Neural cell (in vitro differentiated cells): ENCODE data around the gene UBTF. TPM values are rescaled to one million over a fixed set of nuclear protein-coding genes. Genes with fewer than 3 reads are reported as not detected.

Experiments used
- H2AFZ ChIP-seq: fragments of 200-600, 300-800 bp; sonication (generic), shearing (Covaris generic); 2 replicates; pipeline ENCODE4 v1.6.0; 2014; ENCODE audit warnings: low read depth, mild to moderate bottlenecking, antibody characterized with exemption, low read length, moderate library complexity
- H3F3A ChIP-seq: fragments of 200-600 bp; shearing (Covaris generic); 2 replicates; pipeline ENCODE4 v1.6.1; 2016; ENCODE audit warnings: mild to moderate bottlenecking, moderate library complexity, mixed read lengths, antibody characterized with exemption, low read length; ENCODE audit not compliant: insufficient read depth, poor library complexity, severe bottlenecking
- H3K27ac ChIP-seq: fragments of 200-600, 300-800 bp; sonication (generic), shearing (Covaris generic); 2 replicates; pipeline ENCODE4 v1.5.1; 2014; ENCODE audit warnings: mild to moderate bottlenecking, low read length, moderate library complexity
- H3K27me3 ChIP-seq: fragments of 300-800, 200-600 bp; sonication (generic), shearing (Covaris generic); 2 replicates; pipeline ENCODE4 v1.6.0; 2014; ENCODE audit warnings: mild to moderate bottlenecking, low read depth, low read length, moderate library complexity; ENCODE audit not compliant: insufficient read depth
- H3K36me3 ChIP-seq: fragments of 300-800, 200-600 bp; sonication (generic), shearing (Covaris generic); 2 replicates; pipeline ENCODE4 v1.5.1; 2014; ENCODE audit warnings: mild to moderate bottlenecking, antibody characterized with exemption, low read length, moderate library complexity; ENCODE audit not compliant: insufficient read depth
- H3K4me2 ChIP-seq: fragments of 300-800, 200-600 bp; sonication (generic), shearing (Covaris generic); 2 replicates; pipeline ENCODE4 v1.6.0; 2014; ENCODE audit warnings: mild to moderate bottlenecking, low read length
- H3K4me3 ChIP-seq: fragments of 300-800, 200-600 bp; sonication (generic), shearing (Covaris generic); 2 replicates; pipeline ENCODE4 v1.5.1; 2014; ENCODE audit warnings: mild to moderate bottlenecking, low read length, moderate library complexity
- H3K79me2 ChIP-seq: fragments of 200-600 bp; shearing (Covaris generic); replicated peaks from 2 replicates; pipeline ENCODE4 v1.6.0; 2014; ENCODE audit warnings: mild to moderate bottlenecking, low read length, moderate library complexity; ENCODE audit not compliant: insufficient read depth
- H3K9ac ChIP-seq: fragments of 300-800, 200-600 bp; sonication (generic), shearing (Covaris generic); 2 replicates; pipeline ENCODE4 v1.6.1; 2016; ENCODE audit warnings: mild to moderate bottlenecking, low read length, mixed read lengths
- H3K9me2 ChIP-seq: fragments of 200-600 bp; shearing (Covaris generic); 2 replicates; pipeline ENCODE4 v1.6.1; 2016; ENCODE audit warnings: mild to moderate bottlenecking, low read length, mixed read lengths; ENCODE audit not compliant: insufficient read depth
- H3K9me3 ChIP-seq: fragments of 200-600, 300-800 bp; sonication (generic), shearing (Covaris generic); 2 replicates; pipeline ENCODE4 v1.6.1; 2016; ENCODE audit warnings: mild to moderate bottlenecking, mixed run types, low read length, moderate library complexity, mixed read lengths
- H4K20me1 ChIP-seq: fragments of 200-600 bp; shearing (Covaris generic); 2 replicates; pipeline ENCODE4 v1.6.1; 2016; ENCODE audit warnings: mild to moderate bottlenecking, mixed run types; ENCODE audit not compliant: insufficient read depth
- EP300 ChIP-seq: fragments of 450-650 bp; conservative IDR thresholded peaks from 2 replicates; pipeline ENCODE4 v1.6.1; 2014; ENCODE audit warnings: antibody characterized with exemption, mild to moderate bottlenecking, moderate library complexity; ENCODE audit not compliant: poor library complexity, severe bottlenecking
- EZH2 ChIP-seq: fragments of 200-600, 300-800 bp; shearing (Covaris generic), sonication (generic); IDR thresholded peaks from 2 replicates; pipeline ENCODE4 v1.6.1; 2014; ENCODE audit warnings: antibody characterized with exemption, low read length, borderline replicate concordance, mild to moderate bottlenecking; ENCODE audit not compliant: insufficient read depth, poor library complexity, severe bottlenecking
- MXI1 ChIP-seq: fragments of 450-650 bp; conservative IDR thresholded peaks from 2 replicates; pipeline ENCODE4 v1.6.1; 2014; ENCODE audit warnings: antibody characterized with exemption, mild to moderate bottlenecking; ENCODE audit not compliant: poor library complexity, severe bottlenecking
- POLR2AphosphoS5 ChIP-seq: IDR thresholded peaks from 2 replicates; pipeline ENCODE4 v1.6.1; 2012
- RAD21 ChIP-seq: fragments of 450-650 bp; conservative IDR thresholded peaks from 2 replicates; pipeline ENCODE4 v1.6.1; 2014; ENCODE audit warnings: antibody characterized with exemption, mild to moderate bottlenecking, moderate library complexity
- SMC3 ChIP-seq: fragments of 450-650 bp; conservative IDR thresholded peaks from 2 replicates; pipeline ENCODE4 v1.6.1; 2014; ENCODE audit warnings: antibody characterized with exemption, mild to moderate bottlenecking, moderate library complexity; ENCODE audit not compliant: poor library complexity
- TAF1 ChIP-seq: IDR thresholded peaks from 2 replicates; pipeline ENCODE4 v1.6.1; 2012; ENCODE audit warnings: low read depth
- polyA plus RNA-seq: library from polyadenylated mRNA; depleted of rRNA; stranded (reverse); fragments of >200 nt; gene quantifications from 2 replicates; pipeline ENCODE4 v1.2.3, GENCODE V29; 2014
- TF ChIP-seq, protein P1 (sequence below): IDR thresholded peaks from 2 replicates; pipeline ENCODE4 v1.6.1; 2012; ENCODE audit warnings: borderline replicate concordance
- TF ChIP-seq, protein P2 (sequence below): fragments of 450-650 bp; IDR thresholded peaks from 2 replicates; pipeline ENCODE4 v1.5.1; 2014; ENCODE audit warnings: antibody characterized with exemption, mild to moderate bottlenecking, moderate library complexity; ENCODE audit not compliant: poor library complexity, severe bottlenecking

Gene UBTF
- polyA plus RNA-seq, 1 donor from 2014 or later = 73.8 TPM

DNA sequence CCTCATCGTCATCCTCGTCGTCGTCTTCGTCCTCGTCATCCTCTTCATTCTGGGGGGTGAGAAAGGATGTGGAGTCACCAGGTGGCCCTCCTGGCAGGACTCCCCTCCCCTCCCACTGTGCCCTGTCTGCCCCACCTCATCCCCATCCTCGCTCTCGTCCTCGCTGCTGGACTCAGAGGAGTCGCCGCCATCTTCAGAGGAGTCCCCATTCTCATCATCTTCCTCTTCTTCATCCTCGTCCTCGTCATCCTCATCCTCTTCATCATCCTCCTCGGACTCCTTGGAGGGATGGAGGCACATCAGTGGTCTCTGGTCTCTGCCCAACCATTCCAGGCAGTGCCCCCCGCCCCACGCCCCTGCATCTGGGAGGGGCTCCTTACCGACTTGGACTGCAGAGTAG lies 12.2 kb downstream of the UBTF start:
- H3K36me3 ChIP-seq = no peaks in the 10 kb centered on the region
- no peaks in the 10 kb centered on the region for H3K79me2 ChIP-seq
- H3K27ac ChIP-seq = no peak overlapping the region
- H2AFZ ChIP-seq = no peak overlapping the region
- no peak overlapping the region for H3K4me3 ChIP-seq
- no peak overlapping the region for H3K9ac ChIP-seq
- H3K9me3 ChIP-seq = no peaks in the 10 kb centered on the region
- no peaks in the 10 kb centered on the region for H3K9me2 ChIP-seq
- H3K4me2 ChIP-seq = no peak overlapping the region
- no peaks in the 10 kb centered on the region for H3F3A ChIP-seq
- H3K27me3 ChIP-seq = no peaks in the 10 kb centered on the region
- TF ChIP-seq EZH2 = no peak
- TF ChIP-seq, protein P1, sequence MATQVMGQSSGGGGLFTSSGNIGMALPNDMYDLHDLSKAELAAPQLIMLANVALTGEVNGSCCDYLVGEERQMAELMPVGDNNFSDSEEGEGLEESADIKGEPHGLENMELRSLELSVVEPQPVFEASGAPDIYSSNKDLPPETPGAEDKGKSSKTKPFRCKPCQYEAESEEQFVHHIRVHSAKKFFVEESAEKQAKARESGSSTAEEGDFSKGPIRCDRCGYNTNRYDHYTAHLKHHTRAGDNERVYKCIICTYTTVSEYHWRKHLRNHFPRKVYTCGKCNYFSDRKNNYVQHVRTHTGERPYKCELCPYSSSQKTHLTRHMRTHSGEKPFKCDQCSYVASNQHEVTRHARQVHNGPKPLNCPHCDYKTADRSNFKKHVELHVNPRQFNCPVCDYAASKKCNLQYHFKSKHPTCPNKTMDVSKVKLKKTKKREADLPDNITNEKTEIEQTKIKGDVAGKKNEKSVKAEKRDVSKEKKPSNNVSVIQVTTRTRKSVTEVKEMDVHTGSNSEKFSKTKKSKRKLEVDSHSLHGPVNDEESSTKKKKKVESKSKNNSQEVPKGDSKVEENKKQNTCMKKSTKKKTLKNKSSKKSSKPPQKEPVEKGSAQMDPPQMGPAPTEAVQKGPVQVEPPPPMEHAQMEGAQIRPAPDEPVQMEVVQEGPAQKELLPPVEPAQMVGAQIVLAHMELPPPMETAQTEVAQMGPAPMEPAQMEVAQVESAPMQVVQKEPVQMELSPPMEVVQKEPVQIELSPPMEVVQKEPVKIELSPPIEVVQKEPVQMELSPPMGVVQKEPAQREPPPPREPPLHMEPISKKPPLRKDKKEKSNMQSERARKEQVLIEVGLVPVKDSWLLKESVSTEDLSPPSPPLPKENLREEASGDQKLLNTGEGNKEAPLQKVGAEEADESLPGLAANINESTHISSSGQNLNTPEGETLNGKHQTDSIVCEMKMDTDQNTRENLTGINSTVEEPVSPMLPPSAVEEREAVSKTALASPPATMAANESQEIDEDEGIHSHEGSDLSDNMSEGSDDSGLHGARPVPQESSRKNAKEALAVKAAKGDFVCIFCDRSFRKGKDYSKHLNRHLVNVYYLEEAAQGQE = no peak
- TF ChIP-seq, protein P2, sequence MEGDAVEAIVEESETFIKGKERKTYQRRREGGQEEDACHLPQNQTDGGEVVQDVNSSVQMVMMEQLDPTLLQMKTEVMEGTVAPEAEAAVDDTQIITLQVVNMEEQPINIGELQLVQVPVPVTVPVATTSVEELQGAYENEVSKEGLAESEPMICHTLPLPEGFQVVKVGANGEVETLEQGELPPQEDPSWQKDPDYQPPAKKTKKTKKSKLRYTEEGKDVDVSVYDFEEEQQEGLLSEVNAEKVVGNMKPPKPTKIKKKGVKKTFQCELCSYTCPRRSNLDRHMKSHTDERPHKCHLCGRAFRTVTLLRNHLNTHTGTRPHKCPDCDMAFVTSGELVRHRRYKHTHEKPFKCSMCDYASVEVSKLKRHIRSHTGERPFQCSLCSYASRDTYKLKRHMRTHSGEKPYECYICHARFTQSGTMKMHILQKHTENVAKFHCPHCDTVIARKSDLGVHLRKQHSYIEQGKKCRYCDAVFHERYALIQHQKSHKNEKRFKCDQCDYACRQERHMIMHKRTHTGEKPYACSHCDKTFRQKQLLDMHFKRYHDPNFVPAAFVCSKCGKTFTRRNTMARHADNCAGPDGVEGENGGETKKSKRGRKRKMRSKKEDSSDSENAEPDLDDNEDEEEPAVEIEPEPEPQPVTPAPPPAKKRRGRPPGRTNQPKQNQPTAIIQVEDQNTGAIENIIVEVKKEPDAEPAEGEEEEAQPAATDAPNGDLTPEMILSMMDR = no peak
- no peak for TF ChIP-seq POLR2AphosphoS5
- no peak for TF ChIP-seq TAF1
- no peak for TF ChIP-seq EP300
- TF ChIP-seq MXI1 = no peak
- no peak for TF ChIP-seq RAD21
- no peak for TF ChIP-seq SMC3
- H4K20me1 ChIP-seq = no peaks in the 10 kb centered on the region

DNA sequence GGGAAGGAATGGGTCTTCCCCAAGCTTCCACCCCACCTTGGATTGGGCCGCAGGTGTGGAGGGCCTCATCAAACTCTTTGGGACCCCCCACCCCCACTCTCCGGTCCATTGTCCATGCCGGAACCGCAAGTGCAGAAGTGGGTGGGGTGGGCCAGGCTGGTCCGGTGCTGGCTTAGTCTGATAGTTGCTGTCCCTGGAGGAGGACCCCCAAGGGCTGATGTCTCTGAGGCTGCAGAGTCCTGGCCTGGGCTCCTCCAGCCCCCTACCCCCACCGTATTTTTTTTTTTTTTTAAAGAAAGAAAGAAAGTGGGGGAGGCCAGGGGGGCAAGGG lies 12.7 kb downstream of the UBTF start:
- Histone ChIP-seq H3K4me3 (no peak overlapping the region), H4K20me1 (no peaks in the 10 kb centered on the region), H3F3A (no peaks in the 10 kb centered on the region), H3K9me2 (no peaks in the 10 kb centered on the region), H3K4me2 (no peak overlapping the region), H3K9me3 (no peaks in the 10 kb centered on the region), H3K79me2 (no peaks in the 10 kb centered on the region), H3K9ac (no peak overlapping the region), H3K27ac (no peak overlapping the region), H3K27me3 (no peaks in the 10 kb centered on the region), H2AFZ (no peak overlapping the region), H3K36me3 (no peaks in the 10 kb centered on the region)
- TF ChIP-seq EP300 (no peak), TAF1 (no peak), MXI1 (no peak), EZH2 (no peak), SMC3 (no peak), POLR2AphosphoS5 (no peak), RAD21 (no peak)
- TF ChIP-seq, protein P1 = no peak
- TF ChIP-seq, protein P2 = no peak
